Immature natural killer cell (primary cell): ENCODE data around the gene MAP3K6. TPM values are rescaled to one million over a fixed set of nuclear protein-coding genes. Genes with fewer than 3 reads are reported as not detected.

Experiments
- DNase-seq, 3 donors: peaks; one replicate each; pipeline ENCODE4 v3.0.0; 2022; ENCODE audit warnings: mixed read lengths in 1 of 3
- H3K27ac Mint-ChIP-seq, 6 donors: one replicate each; pipeline ENCODE4 v1.8.0; 2020; ENCODE audit warnings: mixed read lengths in 6 of 6, mild to moderate bottlenecking in 5 of 6, inconsistent platforms in 4 of 6, moderate library complexity in 3 of 6
- H3K27me3 Mint-ChIP-seq, 3 donors: one replicate each; pipeline ENCODE4 v1.8.0; 2020 to 2021; ENCODE audit warnings: low read depth in 3 of 3, mild to moderate bottlenecking in 3 of 3, mixed read lengths in 3 of 3, moderate library complexity in 3 of 3, inconsistent platforms in 1 of 3
- H3K36me3 Mint-ChIP-seq, 3 donors: one replicate each; pipeline ENCODE4 v1.8.0; 2020; ENCODE audit warnings: mixed read lengths in 3 of 3, inconsistent platforms in 2 of 3, mild to moderate bottlenecking in 2 of 3
- H3K4me1 Mint-ChIP-seq, 2 donors: one replicate each; pipeline ENCODE4 v1.8.0; 2020; ENCODE audit warnings: inconsistent platforms in 2 of 2, mild to moderate bottlenecking in 2 of 2, mixed read lengths in 2 of 2, moderate library complexity in 1 of 2
- H3K4me3 Mint-ChIP-seq, 5 donors: one replicate each; pipeline ENCODE4 v1.8.0; 2020; ENCODE audit warnings: mild to moderate bottlenecking in 5 of 5, mixed read lengths in 5 of 5, inconsistent platforms in 3 of 5, moderate library complexity in 3 of 5
- H3K9me3 Mint-ChIP-seq, 6 donors: one replicate each; pipeline ENCODE4 v1.8.0; 2020; ENCODE audit warnings: mild to moderate bottlenecking in 6 of 6, mixed read lengths in 6 of 6, inconsistent platforms in 4 of 6, moderate library complexity in 3 of 6
- polyA plus RNA-seq, 3 donors: library from polyadenylated mRNA; unstranded; fragments of 300-500 nt; fragmentation: Illumina TruSeq; gene quantifications; one replicate each; pipeline ENCODE4 v1.2.3, GENCODE V29; 2021

The MAP3K6 gene
- polyA plus RNA-seq, 3 donors from 2014 or later = 2.0 to 5.1 (median 3.6) TPM

DNA sequence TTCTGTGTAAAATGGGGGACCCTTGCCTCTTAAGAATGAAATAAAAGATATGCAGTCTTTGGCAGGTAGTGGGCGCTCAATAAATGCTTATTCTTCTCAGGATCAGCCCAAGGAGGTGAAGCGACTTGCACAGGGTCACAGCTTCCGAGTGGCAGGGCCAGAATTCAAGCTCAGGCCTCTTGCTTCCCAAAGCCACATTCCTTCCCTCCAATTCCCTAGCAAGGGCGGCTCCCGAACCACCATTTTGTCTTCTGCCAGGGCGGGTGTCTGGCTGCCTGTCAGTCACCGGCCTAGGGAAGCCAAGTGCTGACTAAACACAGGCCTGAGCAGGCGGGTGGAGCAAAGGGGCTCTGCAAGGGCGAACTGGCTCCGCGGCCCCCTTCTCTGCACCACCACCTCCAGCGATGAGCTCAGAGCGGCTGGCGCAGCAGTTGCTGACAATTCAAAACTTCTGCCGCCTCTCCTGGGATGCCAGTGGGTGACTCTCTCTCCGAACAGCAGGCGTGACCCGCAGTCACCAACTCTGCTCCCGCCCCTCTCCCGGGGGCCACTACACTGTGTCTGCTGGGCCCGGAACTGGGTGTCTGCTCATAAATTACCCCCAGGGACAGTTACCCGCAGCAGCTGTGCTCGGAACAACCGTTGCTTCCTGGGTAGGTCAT, 36.4 kb upstream of the MAP3K6 start:
- peak; percentile 71 to 76 (median 73) for DNase-seq
- Mint-ChIP-seq H3K36me3 (peaks cover 0 to 11% (median 3%) of the 10 kb centered on the region in 3 donors), H3K9me3 (no peaks in the 10 kb centered on the region), H3K27me3 (peaks cover 3 to 9% (median 8%) of the 10 kb centered on the region in 3 donors), H3K4me1 (peaks cover 34 to 39% of the 10 kb centered on the region in 2 donors), H3K4me3 (peak overlapping the region; percentile 68 to 82 (median 78)), H3K27ac (peak overlapping the region; percentile 90 to 97 (median 96))

DNA sequence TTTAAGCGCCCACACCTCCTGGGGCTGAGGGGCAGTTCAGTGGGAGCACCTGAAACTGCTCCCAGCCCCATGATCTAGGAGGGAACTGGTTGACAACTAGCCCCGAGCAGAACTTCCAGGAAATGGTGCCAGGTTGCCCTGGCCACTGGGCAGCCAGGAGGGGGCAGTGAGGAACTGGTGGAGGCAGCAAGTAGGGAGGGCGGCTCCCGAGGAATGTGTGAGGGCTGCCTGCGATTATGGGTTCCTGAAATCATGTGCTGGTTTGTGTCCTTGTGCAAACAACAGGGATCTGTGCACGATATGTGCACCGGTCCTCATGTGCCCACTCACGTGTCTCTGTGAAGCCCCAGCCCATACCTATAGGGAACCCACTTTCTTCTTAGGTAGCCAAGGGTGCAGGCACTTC, 35.6 kb upstream of the MAP3K6 start:
- no peaks in the 10 kb centered on the region for H3K9me3 Mint-ChIP-seq
- H3K4me1 Mint-ChIP-seq = peaks cover 34 to 39% of the 10 kb centered on the region in 2 donors
- H3K4me3 Mint-ChIP-seq = peak overlapping the region; percentile 21 to 82 (median 78)
- peak overlapping the region; percentile 90 to 97 (median 96) for H3K27ac Mint-ChIP-seq
- no peak for DNase-seq
- peaks cover 3 to 12% (median 11%) of the 10 kb centered on the region in 3 donors for H3K27me3 Mint-ChIP-seq
- peaks cover 0 to 5% (median 2%) of the 10 kb centered on the region in 3 donors for H3K36me3 Mint-ChIP-seq

- DNase-seq = no peak
- peaks cover 34 to 39% of the 10 kb centered on the region in 2 donors for H3K4me1 Mint-ChIP-seq
- no peaks in the 10 kb centered on the region for H3K9me3 Mint-ChIP-seq
- H3K36me3 Mint-ChIP-seq = no peaks in the 10 kb centered on the region
- H3K27me3 Mint-ChIP-seq = peaks cover 3 to 13% (median 11%) of the 10 kb centered on the region in 3 donors
- H3K27ac Mint-ChIP-seq = peak overlapping the region in 1 of 6 donors; percentile 72
- no peak overlapping the region for H3K4me3 Mint-ChIP-seq
These were observed 34.2 kb upstream of the MAP3K6 start for GRCh38 chr1:27400963-27401341.

GRCh38 chr1:27400082-27400962, 33.6 kb upstream of the MAP3K6 start:
- Mint-ChIP-seq H3K27ac (peak overlapping the region in 1 of 6 donors; percentile 72), H3K36me3 (no peaks in the 10 kb centered on the region), H3K27me3 (peaks cover 3 to 13% (median 11%) of the 10 kb centered on the region in 3 donors), H3K9me3 (no peaks in the 10 kb centered on the region), H3K4me1 (peaks cover 34 to 39% of the 10 kb centered on the region in 2 donors), H3K4me3 (no peak overlapping the region)
- no peak for DNase-seq

DNA sequence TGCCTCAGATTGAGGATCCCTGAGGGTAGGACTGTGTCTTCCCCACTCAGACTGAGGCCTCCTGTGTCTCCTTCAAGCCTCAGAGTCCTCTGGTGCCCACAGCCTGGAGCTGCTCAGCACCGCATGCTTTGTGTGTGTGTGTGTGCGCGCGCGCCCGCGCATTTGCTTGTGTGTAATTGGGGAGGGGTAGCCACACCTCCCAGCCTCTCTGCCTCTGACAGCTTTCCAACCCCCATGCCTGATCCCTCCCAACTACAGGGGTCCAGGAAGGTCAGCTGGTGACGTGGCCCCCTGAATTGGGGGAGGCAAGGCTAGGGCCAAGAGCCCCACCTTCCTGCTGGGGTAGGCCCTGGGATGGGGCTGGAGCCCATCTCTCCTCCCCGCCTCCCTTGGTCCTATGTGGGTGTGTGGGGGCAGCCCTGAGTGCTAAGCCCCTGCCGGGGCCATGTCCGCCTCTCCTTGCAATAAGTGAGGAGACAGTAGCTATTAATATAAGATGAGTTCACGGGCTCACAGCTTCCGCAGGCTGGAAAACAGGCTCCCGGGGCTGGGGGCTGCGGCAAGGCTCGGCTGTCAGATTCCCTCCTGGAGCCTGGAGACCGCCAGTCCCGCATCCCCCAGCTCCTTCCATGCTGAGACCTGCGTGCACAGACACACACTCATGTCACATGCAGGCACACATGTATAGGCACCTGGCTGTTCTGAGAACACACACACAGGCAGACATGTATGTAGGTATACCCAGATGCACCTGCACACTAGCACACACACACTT, 32.7 kb upstream of the MAP3K6 start:
- H3K36me3 Mint-ChIP-seq = no peaks in the 10 kb centered on the region

DNA sequence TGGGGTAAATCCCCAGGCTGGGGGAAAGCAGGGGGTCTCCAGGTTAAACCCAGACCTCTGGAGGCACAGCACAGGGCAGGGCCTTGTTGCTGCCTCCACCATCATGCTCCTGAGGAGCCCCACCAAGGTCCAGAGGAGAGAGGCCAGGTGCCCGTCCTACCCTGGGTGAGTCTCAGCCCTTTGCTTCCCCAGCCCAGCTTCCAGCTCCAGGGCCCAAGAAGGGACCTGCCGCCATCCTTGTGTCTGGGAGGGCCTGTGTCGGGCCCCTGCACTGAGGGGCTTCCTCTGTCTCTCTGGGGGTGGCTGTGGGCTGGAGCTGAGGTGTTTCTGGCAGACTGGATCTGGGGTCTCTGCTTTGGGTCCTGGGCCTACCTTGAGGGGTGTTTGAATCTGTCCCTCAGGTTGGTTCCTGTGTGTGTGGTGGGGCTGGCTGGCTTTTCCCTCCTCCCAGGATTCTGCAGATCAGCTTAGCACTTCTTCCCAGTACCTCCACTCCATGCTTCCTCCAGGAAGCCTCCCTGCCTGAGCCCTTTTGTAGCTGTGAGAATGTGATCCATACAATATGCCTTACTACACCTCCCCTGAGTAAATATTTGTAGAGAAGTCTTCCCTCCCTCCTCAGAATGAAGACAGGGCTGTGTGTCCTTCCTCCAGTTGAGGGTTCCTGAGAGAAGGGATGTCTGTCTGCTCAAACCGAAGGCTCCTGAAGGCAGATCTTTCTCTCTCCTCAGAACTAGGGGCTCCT, 31.8 kb upstream of the MAP3K6 start:
- H3K4me3 Mint-ChIP-seq = no peak overlapping the region

More for the DNA sequence above, 32.7 kb upstream of the MAP3K6 start:
- peaks cover 5 to 17% (median 13%) of the 10 kb centered on the region in 3 donors for H3K27me3 Mint-ChIP-seq
- no peak overlapping the region for H3K27ac Mint-ChIP-seq
- no peaks in the 10 kb centered on the region for H3K9me3 Mint-ChIP-seq
- DNase-seq = no peak
- no peak overlapping the region for H3K4me3 Mint-ChIP-seq
- H3K4me1 Mint-ChIP-seq = peaks cover 37% of the 10 kb centered on the region in 2 donors

GRCh38 chr1:27397749-27398148, 31.0 kb upstream of the MAP3K6 start:
- no peaks in the 10 kb centered on the region for H3K36me3 Mint-ChIP-seq
- DNase-seq = no peak
- peak overlapping the region in 2 of 6 donors; percentile 7 to 40 for H3K27ac Mint-ChIP-seq
- H3K9me3 Mint-ChIP-seq = no peaks in the 10 kb centered on the region
- no peak overlapping the region for H3K4me3 Mint-ChIP-seq
- peaks cover 2 to 22% (median 8%) of the 10 kb centered on the region in 3 donors for H3K27me3 Mint-ChIP-seq
- peaks cover 21 to 22% of the 10 kb centered on the region in 2 donors for H3K4me1 Mint-ChIP-seq

More for the DNA sequence above, 31.8 kb upstream of the MAP3K6 start:
- Mint-ChIP-seq H3K36me3 (no peaks in the 10 kb centered on the region), H3K27me3 (peaks cover 2 to 22% (median 11%) of the 10 kb centered on the region in 3 donors), H3K4me1 (peaks cover 28 to 29% of the 10 kb centered on the region in 2 donors), H3K9me3 (no peaks in the 10 kb centered on the region), H3K27ac (peak overlapping the region in 3 of 6 donors; percentile 52 to 75 (median 71))
- DNase-seq = no peak

GRCh38 chr1:27397110-27397509, 30.3 kb upstream of the MAP3K6 start:
- no peaks in the 10 kb centered on the region for H3K9me3 Mint-ChIP-seq
- peaks cover 17 to 18% of the 10 kb centered on the region in 2 donors for H3K4me1 Mint-ChIP-seq

GRCh38 chr1:27395441-27396195, 28.9 kb upstream of the MAP3K6 start:
- DNase-seq = peak; percentile 76 to 80 (median 78)
- Mint-ChIP-seq H3K4me3 (no peak overlapping the region), H3K27me3 (peaks cover 4 to 35% (median 13%) of the 10 kb centered on the region in 3 donors), H3K36me3 (no peaks in the 10 kb centered on the region), H3K27ac (no peak overlapping the region), H3K4me1 (peaks cover 12 to 16% of the 10 kb centered on the region in 2 donors), H3K9me3 (no peaks in the 10 kb centered on the region)

More at GRCh38 chr1:27397110-27397509, 30.3 kb upstream of the MAP3K6 start:
- no peak for DNase-seq
- no peaks in the 10 kb centered on the region for H3K36me3 Mint-ChIP-seq
- H3K27me3 Mint-ChIP-seq = peaks cover 2 to 24% (median 9%) of the 10 kb centered on the region in 3 donors
- no peak overlapping the region for H3K4me3 Mint-ChIP-seq
- H3K27ac Mint-ChIP-seq = no peak overlapping the region

DNA sequence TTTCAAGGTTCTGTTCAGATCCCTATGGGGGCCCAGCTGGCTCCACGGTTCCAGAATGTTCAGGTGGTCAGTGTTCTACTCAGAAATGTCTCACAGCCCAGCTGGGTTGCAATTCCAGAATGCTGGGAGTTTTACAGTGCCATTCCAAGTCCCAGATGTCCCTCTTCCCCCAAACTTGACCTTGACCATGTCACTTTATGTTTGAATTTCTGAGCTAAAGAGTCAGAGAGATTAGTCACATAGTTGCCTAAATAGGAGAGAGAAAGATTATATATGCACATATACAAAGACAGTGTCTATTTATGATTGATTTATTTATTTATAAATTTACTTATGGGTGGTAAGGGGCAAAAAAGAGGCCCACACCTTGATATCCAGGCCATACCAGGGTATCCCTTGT, 28.2 kb upstream of the MAP3K6 start:
- H3K36me3 Mint-ChIP-seq = no peaks in the 10 kb centered on the region
- peak overlapping the region in 1 of 5 donors; percentile 2 for H3K4me3 Mint-ChIP-seq
- H3K27me3 Mint-ChIP-seq = peaks cover 6 to 34% (median 13%) of the 10 kb centered on the region in 3 donors
- H3K9me3 Mint-ChIP-seq = no peaks in the 10 kb centered on the region
- DNase-seq = no peak
- H3K27ac Mint-ChIP-seq = peak overlapping the region in 2 of 6 donors; percentile 34 to 46
- H3K4me1 Mint-ChIP-seq = peaks cover 9 to 15% of the 10 kb centered on the region in 2 donors

GRCh38 chr1:27394282-27394658, 27.5 kb upstream of the MAP3K6 start:
- H3K27ac Mint-ChIP-seq = peak overlapping the region in 4 of 6 donors; percentile 6 to 83 (median 54)
- peaks cover 9 to 15% of the 10 kb centered on the region in 2 donors for H3K4me1 Mint-ChIP-seq
- DNase-seq = no peak
- no peaks in the 10 kb centered on the region for H3K36me3 Mint-ChIP-seq
- H3K4me3 Mint-ChIP-seq = peak overlapping the region in 4 of 5 donors; percentile 11 to 59 (median 30)
- no peaks in the 10 kb centered on the region for H3K9me3 Mint-ChIP-seq
- H3K27me3 Mint-ChIP-seq = peaks cover 6 to 32% (median 16%) of the 10 kb centered on the region in 3 donors

DNA sequence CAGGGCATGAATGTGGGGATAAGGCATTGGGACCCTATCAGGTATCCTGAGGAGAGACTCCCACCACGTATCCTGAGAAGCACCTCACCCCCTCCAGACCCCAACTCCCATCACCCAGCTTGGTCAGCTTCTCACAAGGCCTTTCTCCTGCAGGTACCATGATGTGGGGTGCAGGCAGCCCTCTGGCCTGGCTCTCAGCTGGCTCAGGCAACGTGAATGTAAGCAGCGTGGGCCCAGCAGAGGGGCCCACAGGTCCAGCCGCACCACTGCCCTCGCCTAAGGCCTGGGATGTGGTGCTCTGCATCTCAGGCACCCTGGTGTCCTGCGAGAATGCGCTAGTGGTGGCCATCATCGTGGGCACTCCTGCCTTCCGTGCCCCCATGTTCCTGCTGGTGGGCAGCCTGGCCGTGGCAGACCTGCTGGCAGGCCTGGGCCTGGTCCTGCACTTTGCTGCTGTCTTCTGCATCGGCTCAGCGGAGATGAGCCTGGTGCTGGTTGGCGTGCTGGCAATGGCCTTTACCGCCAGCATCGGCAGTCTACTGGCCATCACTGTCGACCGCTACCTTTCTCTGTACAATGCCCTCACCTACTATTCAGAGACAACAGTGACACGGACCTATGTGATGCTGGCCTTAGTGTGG, 27.0 kb upstream of the MAP3K6 start:
- Mint-ChIP-seq H3K4me1 (peaks cover 9 to 15% of the 10 kb centered on the region in 2 donors), H3K27ac (peak overlapping the region in 1 of 6 donors; percentile 74), H3K27me3 (peaks cover 6 to 27% (median 16%) of the 10 kb centered on the region in 3 donors), H3K36me3 (no peaks in the 10 kb centered on the region), H3K4me3 (peak overlapping the region in 4 of 5 donors; percentile 46 to 60 (median 54)), H3K9me3 (no peaks in the 10 kb centered on the region)
- DNase-seq = no peak
